Heart right ventricle (tissue), 16 donors: ENCODE results near the gene TCF7L2. TPM values are rescaled to one million over a fixed set of nuclear protein-coding genes. Genes with fewer than 3 reads are reported as not detected.

Experiments
- ATAC-seq, 8 donors: fragments of 200-7000 bp; cut with Tn5 transposase; one replicate each; pipeline ENCODE4 v1.9.1; 2020; ENCODE audit warnings: mild to moderate bottlenecking in 8 of 8, moderate library complexity in 8 of 8, moderate number of reproducible peaks in 1 of 8
- DNase-seq, 2 donors: peaks; one replicate each; pipeline ENCODE4 v3.0.0-alpha.2; 2020
- H3K27ac ChIP-seq, 10 donors: fragments of 200-600 bp; sonication (generic) in 2 of 10; one replicate each; pipeline versions ENCODE4 v1.5.0 to v1.8.0; 2020 to 2022; ENCODE audit warnings: mild to moderate bottlenecking in 3 of 10
- H3K27me3 ChIP-seq, 7 donors: fragments of 200-600 bp; one replicate each; pipeline ENCODE4 v1.8.0; 2021 to 2022; ENCODE audit warnings: mild to moderate bottlenecking in 2 of 7
- H3K36me3 ChIP-seq, 9 donors: fragments of 200-600 bp; sonication (generic) in 1 of 9; one replicate each; pipeline versions ENCODE4 v1.5.0 to v1.8.0; 2020 to 2022; ENCODE audit warnings: mild to moderate bottlenecking in 2 of 9
- H3K4me1 ChIP-seq, 9 donors: fragments of 200-600 bp; sonication (generic) in 1 of 9; one replicate each; pipeline versions ENCODE4 v1.5.0 to v1.8.0; 2020 to 2022; ENCODE audit warnings: mild to moderate bottlenecking in 4 of 9
- H3K4me3 ChIP-seq, 10 donors: fragments of 200-600 bp; sonication (generic) in 2 of 10; one replicate each; pipeline versions ENCODE4 v1.5.0 to v1.8.0; 2020 to 2022; ENCODE audit warnings: mild to moderate bottlenecking in 7 of 10, moderate library complexity in 2 of 10
- H3K9me3 ChIP-seq, 11 donors: fragments of 200-600 bp in 10 of 11; sonication (generic) in 2 of 11; one replicate each; pipeline versions ENCODE4 v1.5.0 to v1.8.0; 2013 to 2022; ENCODE audit warnings: mild to moderate bottlenecking in 2 of 11, control low read depth in 1 of 11, moderate library complexity in 1 of 11
- CTCF ChIP-seq, 9 donors: fragments of 200-600 bp; sonication (generic) in 2 of 9; IDR thresholded peaks; one replicate each; pipeline versions ENCODE4 v1.5.0 to v1.8.0; 2021 to 2022; ENCODE audit warnings: antibody characterized with exemption in 9 of 9, mild to moderate bottlenecking in 5 of 9, moderate library complexity in 1 of 9
- WGBS, 2 donors: extraction: QIAGEN DNeasy Blood & Tissue Kit; methylation state at CpG; one replicate each; pipeline ENCODE4 v1.1.7; 2013; ENCODE audit warnings: inconsistent platforms in 1 of 2; 5-methylcytosine and 5-hydroxymethylcytosine counted together
- intact Hi-C, 10 donors: fragments of 100-400 bp; cut with DNase I; formaldehyde crosslinking; loops; one replicate each; pipeline versions ENCODE4 v1.11.1 to v1.14.2; 2022
- polyA plus RNA-seq, 2 donors: library from polyadenylated mRNA; stranded (reverse); fragments of 200-250 nt; gene quantifications; one replicate each; pipeline ENCODE4 v1.2.3, GENCODE V29; 2013
- total RNA-seq, 10 donors: library from RNA; stranded (reverse); fragmentation: NEBNext Ultra II Directional in 3 of 10; extraction: Animal tissue kit (Norgen Biotek cat#: 25700) in 3 of 10; gene quantifications; one replicate each; pipeline versions ENCODE4 v1.2.1 to v1.2.4, GENCODE V29; 2021 to 2023
- donor health status: Arrhythmogenic right ventricular cardiomyopathy.
- donor health status: ischemic (EF 13 %, LVEDD 7.1; RV severe dilation, severe dysfunction).
- donor health status: healthy with polysubstance abuse.
- donor health status: DM: no; HTN: yes; CAD: no.
- donor health status: DM: no; HTN: no; CAD: no.
- donor health status: ischemic (EF 25% LVEDD 6.9; RV normal size, moderate dysfunction).
- donor health status: ischemic (EF 25% LVEDD 5.7; RV mildly dilated, moderate dysfunction).
- donor health status: healthy.
- donor health status: DM: yes; HTN: yes; CAD: no.
- donor health status: Ischemic cardiomyopathy.
- donor health status: ischemic (EF 35%, LVEDD 5.7; RV mildly dilated, moderate dysfunction).
- donor health status: nonischemic (EF 11% LVEDD 7.7; RV severe dilation, severe dysfunction).
- donor health status: DM: yes; HTN: yes; CAD: no.
- donor health status: PGD.
- donor health status: ischemic (EF 29% LVEDD 5.4; RV normal size, mild dysfunction).
- donor health status: nonischemic (EF 23%, LVEDD 6.1; RV moderate dilation, normal function).

Gene TCF7L2
- total and polyA plus RNA-seq, 12 donors = 3.6 to 15.8 (median 11.8) TPM

DNA sequence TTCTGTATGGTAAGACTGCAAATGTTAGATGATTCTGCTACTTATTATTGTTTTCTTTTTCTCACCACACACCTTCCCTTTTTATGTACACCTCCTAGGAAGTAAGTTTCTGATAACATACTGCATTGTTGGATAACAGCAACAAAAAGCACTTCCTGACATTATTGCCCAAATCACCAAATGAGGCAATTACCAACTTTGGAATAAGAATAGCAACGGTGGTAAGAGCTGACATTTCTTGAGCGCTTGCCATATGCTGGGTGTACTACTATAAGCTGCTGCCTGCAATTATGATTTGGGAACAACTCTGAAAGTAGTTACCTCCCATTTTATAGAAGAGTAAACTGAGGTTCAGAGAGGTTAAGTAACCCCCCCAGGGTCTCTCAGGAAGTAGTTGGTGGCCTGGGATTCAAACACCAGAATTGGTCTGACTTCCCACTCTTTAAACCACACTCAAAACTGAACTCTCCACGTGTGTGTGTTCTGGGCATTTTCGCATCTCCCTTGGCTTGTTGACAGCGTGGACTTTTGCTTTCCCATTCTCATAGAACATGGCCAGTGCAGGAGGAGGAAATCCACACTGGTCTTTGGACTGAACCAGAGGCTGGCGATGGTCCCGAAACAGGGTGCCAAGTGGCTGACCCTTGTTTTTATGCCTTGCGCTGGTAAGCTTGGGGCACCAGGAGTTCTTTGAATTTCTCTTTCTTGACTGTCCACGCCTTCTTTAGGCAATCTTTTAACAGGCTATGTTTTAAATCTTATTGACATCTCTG, 71.4 kb downstream of the TCF7L2 start:
- TF ChIP-seq CTCF (IDR thresholded peaks at IDR 0.05) = no peak
- Histone ChIP-seq H3K4me1 (peaks cover 6 to 79% (median 57%) of the 10 kb centered on the region in 9 donors), H3K9me3 (no peaks in the 10 kb centered on the region), H3K27ac (peak overlapping the region in 5 of 10 donors; percentile 16 to 51 (median 39)), H3K4me3 (no peak overlapping the region), H3K27me3 (no peaks in the 10 kb centered on the region), H3K36me3 (no peaks in the 10 kb centered on the region)
- intact Hi-C loops = no loop called here
- no peak for DNase-seq
- WGBS, 2 donors = 59 to 69% methylated on average over 9 of the region's 9 CpGs
- ATAC-seq = peak in 3 of 8 donors; percentile 13 to 24 (median 17)

GRCh38 chr10:113022265-113022664, 72.2 kb downstream of the TCF7L2 start:
- Histone ChIP-seq H3K36me3 (no peaks in the 10 kb centered on the region), H3K4me1 (peaks cover 12 to 79% (median 63%) of the 10 kb centered on the region in 9 donors), H3K27ac (peak overlapping the region in 3 of 10 donors; percentile 2 to 51 (median 16)), H3K27me3 (no peaks in the 10 kb centered on the region), H3K4me3 (no peak overlapping the region), H3K9me3 (no peaks in the 10 kb centered on the region)
- ATAC-seq (peak in 2 of 8 donors; percentile 28 to 40), DNase-seq (no peak)
- 65 to 72% methylated on average over 7 of the region's 7 CpGs for WGBS, 2 donors
- intact Hi-C loops = no loop called here
- no peak for TF ChIP-seq CTCF (IDR thresholded peaks at IDR 0.05)

DNA sequence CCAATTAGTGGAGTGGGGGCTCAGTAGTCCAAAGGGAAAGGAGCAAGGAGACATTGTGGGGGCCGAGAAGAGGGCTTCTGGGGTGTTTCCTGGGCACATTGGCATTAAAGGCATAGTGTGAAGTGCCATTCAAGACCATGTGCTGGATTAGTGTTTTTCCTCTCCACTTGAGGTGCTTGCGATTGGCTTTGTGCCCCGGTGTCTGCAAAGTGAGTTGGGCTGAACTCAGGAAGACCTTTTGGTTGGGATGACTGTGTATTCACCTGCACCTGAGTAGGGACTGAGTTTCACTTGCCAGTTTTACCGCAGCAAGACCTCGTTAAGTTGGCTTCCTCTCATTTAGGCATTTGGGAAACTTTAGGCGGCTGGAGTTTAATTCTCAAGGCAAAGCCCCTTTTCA, 73.0 kb downstream of the TCF7L2 start:
- Histone ChIP-seq H3K4me1 (peaks cover 13 to 79% (median 65%) of the 10 kb centered on the region in 9 donors), H3K4me3 (no peak overlapping the region), H3K27me3 (no peaks in the 10 kb centered on the region), H3K27ac (peak overlapping the region in 1 of 10 donors; percentile 2), H3K36me3 (no peaks in the 10 kb centered on the region), H3K9me3 (no peaks in the 10 kb centered on the region)
- TF ChIP-seq CTCF (IDR thresholded peaks at IDR 0.05) = no peak
- intact Hi-C loops = no loop called here
- no peak for ATAC-seq
- WGBS, 2 donors = 72 to 79% methylated on average over 6 of the region's 6 CpGs
- no peak for DNase-seq

GRCh38 chr10:113024930-113025329, 74.9 kb downstream of the TCF7L2 start:
- TF ChIP-seq CTCF (IDR thresholded peaks at IDR 0.05) = no peak
- H3K36me3 ChIP-seq = no peaks in the 10 kb centered on the region
- intact Hi-C loops = loop anchor here in 1 of 10 donors (5.0 kb wide), 2 partner anchors 37 to 73 kb away; partner anchors contain the start of gene TCF7L2
- peaks cover 17 to 79% (median 58%) of the 10 kb centered on the region in 9 donors for H3K4me1 ChIP-seq
- ATAC-seq (no peak), DNase-seq (no peak)
- H3K27ac ChIP-seq = no peak overlapping the region
- no peak overlapping the region for H3K4me3 ChIP-seq
- H3K9me3 ChIP-seq = no peaks in the 10 kb centered on the region
- H3K27me3 ChIP-seq = no peaks in the 10 kb centered on the region
- 98% methylated on average over 6 of the region's 6 CpGs for WGBS, 2 donors
